HG02588 (cell line): ENCODE results near the gene MEX3A.
"Not testable (repeated sequence)": the region's sequence is repeated elsewhere in the genome, so short reads cannot be mapped to it uniquely, and the experiment has no call there.

Experiments
- ATAC-seq: cut with Tn5 transposase; IDR thresholded peaks from one replicate; pipeline ENCODE4 v1.9.1; 2021; ENCODE audit warnings: mild to moderate bottlenecking, moderate library complexity; ENCODE audit not compliant: unreplicated experiment

MEX3A gene

GRCh38 chr1:156119503-156120209 lies 37.4 kb upstream of the MEX3A start:
- no peak for ATAC-seq

GRCh38 chr1:156118177-156118868 lies 36.1 kb upstream of the MEX3A start:
- ATAC-seq: no peak

GRCh38 chr1:156117414-156118176 lies 35.3 kb upstream of the MEX3A start:
- no peak for ATAC-seq

GRCh38 chr1:156116731-156117130 lies 34.5 kb upstream of the MEX3A start:
- not testable (repeated sequence) for ATAC-seq

- ATAC-seq: no peak
These were observed 33.5 kb upstream of the MEX3A start for GRCh38 chr1:156115514-156116374.

- no peak for ATAC-seq
These were observed 32.8 kb upstream of the MEX3A start for GRCh38 chr1:156114919-156115513.

GRCh38 chr1:156114101-156114918 lies 32.0 kb upstream of the MEX3A start, which contains the start of gene LMNA:
Gene LMNA (plus strand): TSS chr1:156114711. CDS start chr1:156114919, 208 bp downstream.
- ATAC-seq: peak; percentile 68

- ATAC-seq: no peak
These were observed 31.2 kb upstream of the MEX3A start for GRCh38 chr1:156113282-156113950.

GRCh38 chr1:156112276-156113137 lies 30.2 kb upstream of the MEX3A start:
- ATAC-seq: no peak

- ATAC-seq: no peak
These were observed 29.2 kb upstream of the MEX3A start for GRCh38 chr1:156111355-156111962.

GRCh38 chr1:156110252-156110651 lies 28.0 kb upstream of the MEX3A start:
- no peak for ATAC-seq

- no peak for ATAC-seq
These were observed 26.5 kb upstream of the MEX3A start for GRCh38 chr1:156108664-156109241.

GRCh38 chr1:156108057-156108456 lies 25.8 kb upstream of the MEX3A start:
- no peak for ATAC-seq

GRCh38 chr1:156106624-156107488 lies 24.6 kb upstream of the MEX3A start:
- ATAC-seq: no peak

GRCh38 chr1:156104861-156105832 lies 22.9 kb upstream of the MEX3A start:
- no peak for ATAC-seq
